Uterus (tissue), 2 donors: Measurements from ENCODE around the gene SGTA.

ENCODE experiments used
- POLR2A ChIP-seq, 2 donors: fragments of 450-650 bp; IDR thresholded peaks; one replicate each; pipeline ENCODE4 v1.6.1; 2016; ENCODE audit warnings: antibody characterized with exemption in 2 of 2, mild to moderate bottlenecking in 1 of 2, moderate library complexity in 1 of 2
- TF ChIP-seq, protein P1 (sequence below), 4 experiments: fragments of 200-600 bp in 2 of 4; fragments of 450-650 bp in 2 of 4; sonication (generic) in 2 of 4; IDR thresholded peaks; one replicate each; pipeline ENCODE4 v1.5.1; 2016 to 2019; ENCODE audit warnings: antibody characterized with exemption in 4 of 4, mild to moderate bottlenecking in 2 of 4, moderate library complexity in 1 of 4

DNA sequence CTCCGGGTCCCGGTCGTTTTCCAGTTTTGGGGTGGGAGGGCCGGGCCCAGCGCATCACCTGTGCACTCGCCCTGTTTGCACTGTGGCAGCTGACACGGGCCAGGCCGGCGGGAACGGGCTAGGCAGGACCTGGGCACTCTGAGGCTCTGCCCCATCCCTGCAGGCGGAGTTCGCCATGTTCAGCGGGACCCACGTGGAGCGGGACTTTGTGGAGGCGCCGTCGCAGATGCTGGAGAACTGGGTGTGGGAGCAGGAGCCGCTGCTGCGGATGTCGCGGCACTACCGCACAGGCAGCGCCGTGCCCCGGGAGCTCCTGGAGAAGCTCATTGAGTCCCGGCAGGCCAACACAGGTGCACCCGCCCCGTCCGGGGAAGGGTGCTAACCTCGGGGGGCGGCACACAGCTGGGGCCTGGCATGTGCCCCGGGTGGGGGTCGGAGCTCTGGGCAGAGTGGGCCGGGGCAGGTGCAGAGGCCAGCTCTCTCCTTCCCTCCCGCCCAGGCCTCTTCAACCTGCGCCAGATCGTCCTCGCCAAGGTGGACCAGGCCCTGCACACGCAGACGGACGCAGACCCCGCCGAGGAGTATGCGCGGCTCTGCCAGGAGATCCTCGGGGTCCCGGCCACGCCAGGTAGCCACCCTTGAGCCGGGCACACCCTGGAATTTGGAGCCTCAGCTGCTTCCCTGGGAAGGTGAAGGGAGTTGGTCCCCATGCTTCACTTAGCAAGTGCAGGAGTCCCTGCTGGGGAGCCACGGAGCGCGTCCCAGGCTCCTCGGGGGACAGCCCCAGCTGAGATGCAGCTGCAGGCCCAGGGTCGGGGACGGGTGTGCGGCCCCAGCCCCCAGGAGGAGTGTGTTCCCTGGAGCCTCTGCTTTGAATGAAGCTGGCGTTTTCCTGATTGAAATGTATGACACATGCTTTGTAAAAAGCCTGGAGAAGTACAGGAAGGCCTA is 27.3 kb upstream of the SGTA start:
- TF ChIP-seq, protein P1, sequence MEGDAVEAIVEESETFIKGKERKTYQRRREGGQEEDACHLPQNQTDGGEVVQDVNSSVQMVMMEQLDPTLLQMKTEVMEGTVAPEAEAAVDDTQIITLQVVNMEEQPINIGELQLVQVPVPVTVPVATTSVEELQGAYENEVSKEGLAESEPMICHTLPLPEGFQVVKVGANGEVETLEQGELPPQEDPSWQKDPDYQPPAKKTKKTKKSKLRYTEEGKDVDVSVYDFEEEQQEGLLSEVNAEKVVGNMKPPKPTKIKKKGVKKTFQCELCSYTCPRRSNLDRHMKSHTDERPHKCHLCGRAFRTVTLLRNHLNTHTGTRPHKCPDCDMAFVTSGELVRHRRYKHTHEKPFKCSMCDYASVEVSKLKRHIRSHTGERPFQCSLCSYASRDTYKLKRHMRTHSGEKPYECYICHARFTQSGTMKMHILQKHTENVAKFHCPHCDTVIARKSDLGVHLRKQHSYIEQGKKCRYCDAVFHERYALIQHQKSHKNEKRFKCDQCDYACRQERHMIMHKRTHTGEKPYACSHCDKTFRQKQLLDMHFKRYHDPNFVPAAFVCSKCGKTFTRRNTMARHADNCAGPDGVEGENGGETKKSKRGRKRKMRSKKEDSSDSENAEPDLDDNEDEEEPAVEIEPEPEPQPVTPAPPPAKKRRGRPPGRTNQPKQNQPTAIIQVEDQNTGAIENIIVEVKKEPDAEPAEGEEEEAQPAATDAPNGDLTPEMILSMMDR (IDR thresholded peaks at IDR 0.05) = no peak
- no peak for TF ChIP-seq POLR2A (IDR thresholded peaks at IDR 0.05)
